ENCODE data around the gene DUSP1. TPM values are rescaled to one million over a fixed set of nuclear protein-coding genes. Genes with fewer than 3 reads are reported as not detected.

Gene DUSP1
- total and polyA plus RNA-seq, 2 donors (not counting 3 experiments of a cell fraction or from before 2014, with no cell fraction given): 36.1 to 196 TPM

DNA sequence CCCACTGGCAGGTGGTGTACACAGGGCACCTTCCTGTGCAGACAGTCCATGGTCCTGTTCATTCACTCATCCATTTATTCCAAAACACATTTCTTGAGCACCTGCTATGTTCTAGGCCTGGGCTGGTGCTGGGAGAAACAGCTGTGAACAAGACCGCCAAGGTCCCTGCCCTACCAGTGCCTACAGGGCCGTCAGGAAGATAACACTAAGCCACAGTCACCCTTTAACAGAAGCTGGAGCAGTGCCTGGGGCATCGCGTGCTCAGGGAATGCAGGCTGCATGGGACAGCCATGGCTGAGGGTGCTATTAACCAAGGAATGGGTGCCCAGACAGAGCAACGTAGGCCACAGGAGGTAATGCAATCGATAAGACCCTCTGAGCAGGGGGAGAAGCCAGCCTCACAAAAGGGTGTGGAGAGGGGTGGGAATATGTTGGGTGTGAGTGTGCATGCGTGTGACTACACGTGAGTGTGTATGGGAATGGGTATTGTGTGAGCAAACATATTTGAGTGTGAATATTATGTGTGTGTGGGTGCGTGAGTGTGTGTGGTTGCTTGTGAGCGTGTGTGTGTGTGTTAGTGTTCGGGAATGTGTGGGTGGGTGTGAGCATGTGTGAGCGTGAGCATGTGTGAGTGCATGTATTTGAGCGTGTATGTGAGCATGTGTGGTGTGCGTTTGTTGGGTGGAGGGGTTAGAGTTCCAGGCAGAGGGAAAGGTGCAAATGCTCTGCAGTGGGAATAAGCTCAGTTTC is 19.1 kb downstream of the DUSP1 start:
- no TSS peak for BruUV-seq (replicated peaks)
- ChIA-PET CTCF (interaction anchor here (1.2 kb wide), 1 partner anchor 181 kb away, joined by 3 read pairs; no protein-coding TSS in a partner anchor), POLR2A (no interaction called here)
- H3K27ac ChIP-seq (ENCODE audit: insufficient read depth, low read depth, low read length): no peak overlapping the region
- FAIRE-seq (no peak), DNase-seq (ENCODE audit: low read depth, low spot score) (no peak)
- no peak overlapping the region for H3K4me3 ChIP-seq (replicated peaks in 1 of 3; ENCODE audit: insufficient read depth in 1 of 3, low read depth in 1 of 3, low read length in 3 of 3)
- H2AFZ ChIP-seq (ENCODE audit: low read depth, low read length): no peak overlapping the region
- intact Hi-C loops (cut with micrococcal nuclease): no loop called here
- H3K4me1 ChIP-seq (ENCODE audit: control insufficient read depth, extremely low read depth, insufficient read depth, low read length): peaks cover 13% of the 10 kb centered on the region
- H3K9me3 ChIP-seq (replicated peaks; ENCODE audit: control insufficient read depth, insufficient read depth, low read length): no peaks in the 10 kb centered on the region
- TF ChIP-seq CTCF (IDR thresholded peaks at IDR 0.05; ENCODE audit: extremely low read depth in 1 of 2, insufficient read depth in 1 of 2, low read depth in 1 of 2, low read length in 2 of 2): no peak
- TF ChIP-seq MAX (IDR thresholded peaks at IDR 0.05; ENCODE audit: insufficient read depth, insufficient read length): no peak
- no peak for TF ChIP-seq EZH2 (IDR thresholded peaks at IDR 0.05; ENCODE audit: borderline replicate concordance, low read depth, low read length, severe bottlenecking)
- TF ChIP-seq POLR2AphosphoS5 (IDR thresholded peaks at IDR 0.05; ENCODE audit: insufficient read depth, low read depth, low read length): no peak
- no peak for TF ChIP-seq MYC (IDR thresholded peaks at IDR 0.05; ENCODE audit: low read depth, low read length)
- TF ChIP-seq JUN (IDR thresholded peaks at IDR 0.05; ENCODE audit: borderline replicate concordance, insufficient read depth, insufficient read length, low read depth): no peak
- TF ChIP-seq POLR2A (IDR thresholded peaks at IDR 0.05; ENCODE audit: low read depth, low read length): no peak
- TF ChIP-seq FOS (IDR thresholded peaks at IDR 0.05; ENCODE audit: borderline replicate concordance, insufficient read depth, low read length): no peak
- TF ChIP-seq GATA2 (IDR thresholded peaks at IDR 0.05; ENCODE audit: insufficient read depth, insufficient read length, low read depth, low read length): no peak
- no peak overlapping the region for H3K9ac ChIP-seq (replicated peaks; ENCODE audit: extremely low read depth, insufficient read depth, low read length)
- H4K20me1 ChIP-seq (replicated peaks; ENCODE audit: control insufficient read depth, extremely low read depth, insufficient read depth, low read length): no peaks in the 10 kb centered on the region
- H3K79me2 ChIP-seq (ENCODE audit: control insufficient read depth, insufficient read depth, low read length): no peaks in the 10 kb centered on the region
- H3K9me1 ChIP-seq (replicated peaks; ENCODE audit: control insufficient read depth, extremely low read depth, insufficient read depth, low read length): no peaks in the 10 kb centered on the region
- no peak overlapping the region for H3K4me2 ChIP-seq (ENCODE audit: insufficient read depth, low read length)
- dilution Hi-C loops (cut with MboI; ENCODE audit: extremely low pct_ligation_motif_present, low sequenced_read_pairs): no loop called here
- no peaks in the 10 kb centered on the region for H3K36me3 ChIP-seq (ENCODE audit: control insufficient read depth in 2 of 2, extremely low read depth in 1 of 2, insufficient read depth in 2 of 2, low read length in 2 of 2)
- no peaks in the 10 kb centered on the region for H3K27me3 ChIP-seq (ENCODE audit: control insufficient read depth in 2 of 2, insufficient read depth in 2 of 2, low read length in 2 of 2)
